Measurements from ENCODE around the gene TLX3. TPM values are rescaled to one million over a fixed set of nuclear protein-coding genes. Genes with fewer than 3 reads are reported as not detected.
"Not testable (repeated sequence)": the region's sequence is repeated elsewhere in the genome, so short reads cannot be mapped to it uniquely, and the experiment has no call there.

Gene TLX3
- total and polyA plus RNA-seq, 5 experiments from 2014 or later: not detected

GRCh38 chr5:171283753-171284152 lies 25.3 kb upstream of the TLX3 start:
- Mint-ChIP-seq H3K27me3 (peaks cover 3 to 30% (median 8%) of the 10 kb centered on the region in 5 donors), H3K4me3 (no peak overlapping the region), H3K27ac (no peak overlapping the region), H3K9me3 (no peaks in the 10 kb centered on the region), H3K36me3 (no peaks in the 10 kb centered on the region), H3K4me1 (no peaks in the 10 kb centered on the region)
- POLR2A ChIA-PET: no interaction called here
- DNase-seq (no peak), ATAC-seq (no peak)

DNA sequence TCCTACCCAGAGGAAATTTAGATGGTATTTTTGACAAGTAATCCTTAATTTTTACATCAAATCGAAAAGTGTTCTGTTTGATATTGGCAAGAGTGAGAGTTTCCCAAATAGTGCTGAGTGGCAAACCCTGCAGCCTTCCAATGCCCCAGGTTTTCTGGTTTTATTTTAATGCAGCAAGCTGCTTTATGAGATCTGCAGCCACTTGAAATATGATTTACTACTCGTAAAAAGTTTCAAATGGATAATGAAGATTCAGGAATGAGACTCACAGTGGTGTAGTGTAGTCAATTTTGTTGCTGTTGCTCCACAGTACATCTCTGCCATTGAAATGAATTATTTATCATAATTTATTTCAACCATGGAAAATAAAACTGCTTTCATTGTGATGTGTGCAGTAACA lies 23.6 kb upstream of the TLX3 start:
- Mint-ChIP-seq H3K9me3 (no peaks in the 10 kb centered on the region), H3K4me1 (no peaks in the 10 kb centered on the region), H3K4me3 (no peak overlapping the region), H3K27ac (no peak overlapping the region), H3K27me3 (peaks cover 3 to 30% (median 8%) of the 10 kb centered on the region in 5 donors), H3K36me3 (no peaks in the 10 kb centered on the region)
- POLR2A ChIA-PET: no interaction called here
- no peak for DNase-seq
- ATAC-seq: no peak

GRCh38 chr5:171288066-171288465 lies 21.0 kb upstream of the TLX3 start:
- POLR2A ChIA-PET: no interaction called here
- no peaks in the 10 kb centered on the region for H3K9me3 Mint-ChIP-seq
- no peak for DNase-seq
- no peak overlapping the region for H3K4me3 Mint-ChIP-seq
- H3K4me1 Mint-ChIP-seq: no peaks in the 10 kb centered on the region
- no peaks in the 10 kb centered on the region for H3K36me3 Mint-ChIP-seq
- H3K27ac Mint-ChIP-seq: no peak overlapping the region
- ATAC-seq: no peak
- H3K27me3 Mint-ChIP-seq: peaks cover 0 to 29% (median 6%) of the 10 kb centered on the region in 5 donors

- DNase-seq (no peak), ATAC-seq (no peak)
- Mint-ChIP-seq H3K36me3 (no peaks in the 10 kb centered on the region), H3K27ac (no peak overlapping the region), H3K27me3 (peaks cover 1 to 12% (median 3%) of the 10 kb centered on the region in 5 donors), H3K4me1 (no peaks in the 10 kb centered on the region), H3K9me3 (no peaks in the 10 kb centered on the region), H3K4me3 (no peak overlapping the region)
- POLR2A ChIA-PET: no interaction called here
Observed at GRCh38 chr5:171291371-171291770, 17.7 kb upstream of the TLX3 start.

DNA sequence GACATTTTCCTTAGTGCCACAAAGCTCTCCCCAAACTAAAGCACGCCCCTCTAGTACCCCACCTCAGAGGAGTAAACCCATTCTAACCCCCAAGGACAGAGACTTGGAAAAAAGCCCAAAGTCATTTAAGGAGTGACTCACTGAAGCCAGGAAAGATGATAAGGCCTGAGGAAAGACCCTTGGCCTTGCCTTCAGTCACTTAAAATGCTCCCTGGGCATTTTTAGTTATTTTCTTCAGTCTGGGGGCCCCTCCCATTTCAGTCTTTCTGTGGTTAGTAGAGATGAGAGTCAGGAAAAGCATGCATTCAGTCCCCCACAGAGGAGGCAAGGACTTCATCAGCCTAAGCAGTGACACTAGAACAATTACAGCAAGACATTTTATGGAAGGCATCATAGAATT lies 13.7 kb upstream of the TLX3 start:
- POLR2A ChIA-PET: no interaction called here

GRCh38 chr5:171295801-171296200 lies 13.2 kb upstream of the TLX3 start:
- no peak for ATAC-seq

More for the DNA sequence above, 13.7 kb upstream of the TLX3 start:
- Mint-ChIP-seq H3K27ac (no peak overlapping the region), H3K36me3 (no peaks in the 10 kb centered on the region), H3K27me3 (peaks cover 1 to 12% (median 6%) of the 10 kb centered on the region in 5 donors), H3K4me3 (no peak overlapping the region), H3K9me3 (no peaks in the 10 kb centered on the region), H3K4me1 (no peaks in the 10 kb centered on the region)
- no peak for DNase-seq
- no peak for ATAC-seq

GRCh38 chr5:171297941-171298340 lies 11.1 kb upstream of the TLX3 start:
- ATAC-seq, H3K9me3 Mint-ChIP-seq, H3K36me3 Mint-ChIP-seq, H3K27ac Mint-ChIP-seq, H3K4me1 Mint-ChIP-seq, H3K4me3 Mint-ChIP-seq, POLR2A ChIA-PET, DNase-seq: not testable (repeated sequence)
- H3K27me3 Mint-ChIP-seq: peaks cover 6 to 32% (median 9%) of the 10 kb centered on the region in 5 donors

More at GRCh38 chr5:171295801-171296200, 13.2 kb upstream of the TLX3 start:
- Mint-ChIP-seq H3K27me3 (peaks cover 1 to 14% (median 9%) of the 10 kb centered on the region in 5 donors), H3K27ac (no peak overlapping the region), H3K4me3 (no peak overlapping the region), H3K4me1 (no peaks in the 10 kb centered on the region), H3K9me3 (no peaks in the 10 kb centered on the region), H3K36me3 (no peaks in the 10 kb centered on the region)
- no peak for DNase-seq
- POLR2A ChIA-PET: no interaction called here

- DNase-seq (no peak), ATAC-seq (no peak)
- Mint-ChIP-seq H3K9me3 (no peaks in the 10 kb centered on the region), H3K4me3 (no peak overlapping the region), H3K27me3 (peaks cover 6 to 37% (median 13%) of the 10 kb centered on the region in 5 donors), H3K36me3 (no peaks in the 10 kb centered on the region), H3K27ac (no peak overlapping the region), H3K4me1 (no peaks in the 10 kb centered on the region)
- POLR2A ChIA-PET: no interaction called here
Observed at GRCh38 chr5:171299228-171299627, 9.8 kb upstream of the TLX3 start.

DNA sequence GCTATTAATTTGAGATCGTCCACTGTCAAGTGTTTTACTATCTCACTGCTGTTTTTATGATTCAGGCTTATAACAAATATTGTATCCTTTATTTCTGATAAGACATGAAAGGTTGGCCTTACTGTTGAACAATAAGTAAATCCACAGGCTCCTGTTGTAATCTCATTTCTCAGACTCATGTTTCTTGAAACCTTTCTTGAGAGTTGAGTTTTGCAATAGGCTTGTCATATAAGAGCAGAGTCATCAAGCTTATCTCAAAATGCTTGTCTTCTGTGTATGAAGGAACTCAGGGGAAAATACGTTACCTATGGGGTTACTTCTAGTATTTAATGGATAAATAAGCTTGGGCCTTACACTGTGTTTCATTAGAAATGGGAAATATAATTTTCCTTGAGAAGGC lies 9.2 kb upstream of the TLX3 start:
- no peak for DNase-seq
- ATAC-seq: no peak
- Mint-ChIP-seq H3K36me3 (no peaks in the 10 kb centered on the region), H3K4me1 (no peaks in the 10 kb centered on the region), H3K27me3 (peaks cover 7 to 43% (median 18%) of the 10 kb centered on the region in 5 donors), H3K4me3 (no peak overlapping the region), H3K27ac (no peak overlapping the region), H3K9me3 (no peaks in the 10 kb centered on the region)
- POLR2A ChIA-PET: no interaction called here

DNA sequence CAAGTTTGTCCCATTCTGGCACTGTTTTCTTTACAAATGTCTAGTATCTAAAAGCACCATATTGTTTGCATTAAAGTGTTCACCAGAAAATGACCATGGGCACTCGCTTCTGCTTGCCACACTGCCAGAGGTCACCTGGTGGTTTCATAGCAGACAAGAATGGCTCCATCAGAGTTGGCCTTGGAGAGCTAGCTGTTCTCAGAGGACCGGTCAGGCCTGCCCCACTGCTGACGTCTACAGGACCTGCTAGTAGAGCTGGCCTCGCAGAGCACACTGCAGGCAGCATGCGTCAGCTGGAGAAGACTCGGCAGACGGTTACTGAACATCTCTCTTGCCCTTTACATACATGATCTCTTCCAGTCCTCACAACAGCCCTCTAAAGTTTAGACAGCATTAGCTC lies 8.7 kb upstream of the TLX3 start:
- no peaks in the 10 kb centered on the region for H3K36me3 Mint-ChIP-seq

GRCh38 chr5:171306166-171306565 lies 2.9 kb upstream of the TLX3 start:
- Mint-ChIP-seq H3K4me3 (peak overlapping the region in 1 of 10 donors; percentile 28), H3K36me3 (no peaks in the 10 kb centered on the region), H3K27me3 (peaks cover 25 to 91% (median 61%) of the 10 kb centered on the region in 5 donors), H3K27ac (no peak overlapping the region), H3K9me3 (peaks cover 0 to 2% (median 0%) of the 10 kb centered on the region in 9 donors), H3K4me1 (peaks cover 7 to 27% (median 14%) of the 10 kb centered on the region in 4 donors)
- DNase-seq: no peak
- POLR2A ChIA-PET: no interaction called here
- no peak for ATAC-seq

More for the DNA sequence above, 8.7 kb upstream of the TLX3 start:
- no peak overlapping the region for H3K27ac Mint-ChIP-seq
- ATAC-seq (no peak), DNase-seq (no peak)
- POLR2A ChIA-PET: no interaction called here
- no peaks in the 10 kb centered on the region for H3K4me1 Mint-ChIP-seq
- no peak overlapping the region for H3K4me3 Mint-ChIP-seq
- no peaks in the 10 kb centered on the region for H3K9me3 Mint-ChIP-seq
- H3K27me3 Mint-ChIP-seq: peaks cover 7 to 48% (median 23%) of the 10 kb centered on the region in 5 donors

DNA sequence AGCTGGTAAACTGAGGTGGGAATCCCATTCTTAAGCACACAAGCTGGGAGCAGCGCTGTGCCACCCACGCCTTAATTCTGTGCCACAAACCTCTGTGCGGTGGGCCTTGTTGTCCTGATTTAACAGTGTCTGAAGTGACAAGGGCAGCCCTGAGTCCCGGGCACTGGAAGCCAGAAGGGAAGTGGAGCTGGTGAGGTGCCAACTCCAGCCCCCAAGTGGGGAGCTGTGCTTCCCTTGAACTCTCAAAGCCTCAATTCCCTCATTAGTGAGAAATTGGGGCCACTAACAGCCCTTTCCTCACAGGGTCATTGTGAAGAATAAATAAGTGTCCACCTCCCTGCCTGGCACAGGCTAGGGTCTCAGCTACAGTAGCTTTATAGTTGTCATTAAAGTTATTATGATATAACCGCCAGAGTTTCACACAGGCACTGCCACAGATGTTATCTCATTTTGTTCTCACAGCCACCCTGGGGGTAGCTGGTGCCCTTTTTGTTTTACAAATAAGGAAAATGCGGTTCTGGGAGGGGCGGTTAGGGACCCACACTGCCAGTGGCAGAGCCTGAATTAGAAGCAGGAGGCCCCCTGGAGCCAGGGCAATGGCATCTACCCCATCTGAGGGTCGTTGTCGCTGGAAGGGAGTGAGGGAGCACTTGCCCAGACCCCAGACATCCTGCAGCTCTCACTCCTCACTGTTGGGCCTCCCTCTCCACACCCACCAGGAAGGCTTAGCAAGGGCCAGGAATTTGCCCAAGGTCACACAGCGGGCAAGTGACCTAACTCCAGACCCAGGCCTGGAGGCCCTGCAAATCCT lies 2.1 kb upstream of the TLX3 start:
- H3K4me1 Mint-ChIP-seq: peaks cover 7 to 29% (median 15%) of the 10 kb centered on the region in 4 donors
- peaks cover 25 to 84% (median 57%) of the 10 kb centered on the region in 5 donors for H3K27me3 Mint-ChIP-seq
- POLR2A ChIA-PET: no interaction called here
- ATAC-seq: no peak
- peak overlapping the region in 1 of 10 donors; percentile 15 for H3K4me3 Mint-ChIP-seq
- no peak for DNase-seq
- H3K27ac Mint-ChIP-seq: peak overlapping the region in 1 of 10 donors; percentile 40
- no peaks in the 10 kb centered on the region for H3K36me3 Mint-ChIP-seq
- H3K9me3 Mint-ChIP-seq: peaks cover 0 to 2% (median 0%) of the 10 kb centered on the region in 9 donors

DNA sequence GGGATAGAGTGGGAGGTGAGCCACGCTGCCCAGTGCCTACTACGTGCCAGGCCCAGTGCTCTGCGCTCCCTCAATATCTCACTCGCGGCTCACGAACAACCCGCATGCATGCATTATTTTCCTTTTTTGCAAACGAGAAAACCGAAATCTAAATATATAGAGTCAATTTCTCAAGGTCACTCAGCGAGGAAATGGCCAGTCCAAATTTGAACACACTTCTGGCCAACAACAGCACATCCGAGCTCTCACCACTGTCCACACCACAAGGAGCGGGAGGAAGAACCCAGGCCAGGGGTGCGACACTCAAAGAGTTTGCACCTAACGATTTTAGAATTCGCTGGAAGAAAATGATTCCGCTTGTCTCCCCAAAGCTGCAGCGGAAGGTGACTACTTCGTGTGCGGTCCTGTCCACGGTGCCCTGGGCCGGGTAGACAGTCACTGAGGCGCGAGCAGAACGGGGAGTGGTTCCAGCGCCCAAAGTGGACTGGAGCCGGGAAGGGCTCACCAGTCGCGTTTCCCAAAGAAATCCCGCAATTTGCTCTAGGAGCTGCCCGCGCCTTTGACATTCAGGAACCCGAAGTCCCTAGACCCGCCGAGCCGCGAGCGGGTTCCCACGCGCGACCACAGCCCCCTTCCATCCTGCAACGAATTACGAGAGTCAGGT lies 1.1 kb upstream of the TLX3 start:
- DNase-seq: no peak
- Mint-ChIP-seq H3K4me1 (peaks cover 9 to 35% (median 21%) of the 10 kb centered on the region in 4 donors), H3K4me3 (peak overlapping the region in 2 of 10 donors; percentile 45 to 54), H3K27me3 (peaks cover 22 to 80% (median 59%) of the 10 kb centered on the region in 5 donors), H3K36me3 (peaks cover 0 to 3% (median 2%) of the 10 kb centered on the region in 3 donors), H3K27ac (no peak overlapping the region), H3K9me3 (peaks cover 0 to 4% (median 0%) of the 10 kb centered on the region in 9 donors)
- POLR2A ChIA-PET: no interaction called here
- no peak for ATAC-seq
